22Rv1 (cell line): ENCODE results near the gene SRSF6.

ENCODE experiments used
- CTCF ChIP-seq: fragments of 450-650 bp; IDR thresholded peaks from 2 replicates; pipeline ENCODE4 v1.5.1; 2017; ENCODE audit warnings: mild to moderate bottlenecking
- ZFX ChIP-seq: fragments of 450-650 bp; IDR thresholded peaks from 2 replicates; pipeline ENCODE4 v1.6.1; 2017; ENCODE audit warnings: antibody characterized with exemption, borderline replicate concordance

- TF ChIP-seq CTCF (no peak), ZFX (no peak)
Measured at GRCh38 chr20:43426172-43426571, 31.5 kb upstream of the SRSF6 start.
